ENCODE measurements around the gene SLC29A2. TPM values are rescaled to one million over a fixed set of nuclear protein-coding genes. Genes with fewer than 3 reads are reported as not detected.

SLC29A2 gene, protein sequence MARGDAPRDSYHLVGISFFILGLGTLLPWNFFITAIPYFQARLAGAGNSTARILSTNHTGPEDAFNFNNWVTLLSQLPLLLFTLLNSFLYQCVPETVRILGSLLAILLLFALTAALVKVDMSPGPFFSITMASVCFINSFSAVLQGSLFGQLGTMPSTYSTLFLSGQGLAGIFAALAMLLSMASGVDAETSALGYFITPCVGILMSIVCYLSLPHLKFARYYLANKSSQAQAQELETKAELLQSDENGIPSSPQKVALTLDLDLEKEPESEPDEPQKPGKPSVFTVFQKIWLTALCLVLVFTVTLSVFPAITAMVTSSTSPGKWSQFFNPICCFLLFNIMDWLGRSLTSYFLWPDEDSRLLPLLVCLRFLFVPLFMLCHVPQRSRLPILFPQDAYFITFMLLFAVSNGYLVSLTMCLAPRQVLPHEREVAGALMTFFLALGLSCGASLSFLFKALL
- 0.13 and 0.30 TPM in 2 replicates for total RNA-seq

DNA sequence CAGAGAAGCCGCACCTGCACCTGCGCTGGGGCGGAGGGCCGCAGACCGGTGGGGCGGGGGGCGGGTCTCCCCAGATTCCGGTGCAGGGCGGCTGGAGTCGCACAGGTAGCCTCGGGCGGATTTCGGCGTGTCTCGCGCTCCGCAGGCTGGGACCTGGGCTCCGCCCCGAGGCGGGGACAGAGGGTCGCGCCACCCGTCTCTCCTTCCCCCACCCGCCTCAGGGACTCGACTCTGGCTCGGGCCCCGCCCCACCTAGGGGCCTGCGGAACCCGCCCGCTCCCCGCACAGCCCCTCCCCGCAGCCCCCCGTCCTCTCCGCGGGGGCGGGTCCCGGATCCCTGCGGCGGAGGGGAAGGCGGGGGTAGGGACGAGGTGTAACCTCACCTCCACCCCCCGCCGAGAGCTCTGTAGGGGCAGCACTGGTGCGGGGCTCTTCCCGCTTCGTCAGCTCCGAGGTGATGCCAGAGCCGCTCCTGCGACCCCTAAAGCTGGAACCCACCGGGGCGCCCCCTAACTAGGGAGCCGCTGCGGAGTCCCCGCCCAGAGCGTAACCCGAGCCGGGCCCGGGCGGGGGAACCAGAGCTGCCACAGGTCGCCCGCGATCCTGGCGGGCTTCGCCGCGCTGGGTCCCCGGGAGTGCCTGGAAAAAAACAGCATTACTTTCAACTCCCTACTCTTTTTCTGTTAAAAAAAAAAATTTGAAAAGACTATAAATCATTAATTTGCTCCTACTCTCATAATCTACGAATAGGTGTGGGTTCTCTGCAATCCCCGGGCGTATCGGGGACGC, at the start of gene SLC29A2:
TSS of gene SLC29A2 (minus strand) at position 134 of the 789 bp plus-strand sequence. CDS start 169 bp downstream, outside the sequence.

DNA sequence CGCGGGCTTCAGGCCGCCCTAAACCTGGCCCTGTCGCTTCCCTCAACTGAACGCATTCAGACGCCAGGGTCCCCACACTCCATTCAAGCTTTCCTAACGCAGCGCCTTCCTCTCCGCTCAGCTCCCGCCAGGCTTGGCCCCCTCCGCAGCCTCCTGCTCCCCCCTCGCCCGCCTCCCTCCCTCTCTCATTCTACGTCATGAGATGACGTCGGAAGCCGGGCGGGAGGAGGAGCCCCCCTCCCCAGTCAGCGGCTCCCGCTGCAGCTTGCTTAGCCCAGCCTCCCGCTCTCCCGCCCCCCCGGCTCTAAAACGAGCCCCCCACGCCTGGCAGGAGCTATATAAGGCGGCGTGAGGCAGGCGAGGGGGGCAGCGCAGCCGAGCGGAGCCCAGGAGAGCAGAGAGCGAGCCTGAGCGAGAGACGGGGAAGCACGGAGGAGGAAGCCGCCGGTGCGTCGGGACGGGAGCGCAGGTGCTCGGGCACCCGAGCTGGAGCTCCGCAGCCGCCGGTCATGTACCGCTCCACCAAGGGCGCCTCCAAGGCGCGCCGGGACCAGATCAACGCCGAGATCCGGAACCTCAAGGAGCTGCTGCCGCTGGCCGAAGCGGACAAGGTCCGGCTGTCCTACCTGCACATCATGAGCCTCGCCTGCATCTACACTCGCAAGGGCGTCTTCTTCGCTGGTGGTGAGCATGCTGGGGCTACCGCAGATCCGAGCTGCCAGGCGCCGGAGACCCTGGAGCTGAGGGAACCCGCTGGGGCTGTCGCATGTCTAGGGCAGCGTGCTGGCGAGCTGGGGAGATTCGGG, 49.3 kb upstream of the SLC29A2 start, which contains the start of gene NPAS4:
TSS of gene NPAS4 (plus strand) at position 365 of the 806 bp plus-strand sequence. CDS start at position 510, 145 bp downstream.

GRCh38 chr11:66347425-66348276, 23.9 kb downstream of the SLC29A2 start, which contains the start of gene B4GAT1:
B4GAT1 (minus strand) TSS chr11:66347629; CDS start chr11:66347545, 84 bp downstream.

DNA sequence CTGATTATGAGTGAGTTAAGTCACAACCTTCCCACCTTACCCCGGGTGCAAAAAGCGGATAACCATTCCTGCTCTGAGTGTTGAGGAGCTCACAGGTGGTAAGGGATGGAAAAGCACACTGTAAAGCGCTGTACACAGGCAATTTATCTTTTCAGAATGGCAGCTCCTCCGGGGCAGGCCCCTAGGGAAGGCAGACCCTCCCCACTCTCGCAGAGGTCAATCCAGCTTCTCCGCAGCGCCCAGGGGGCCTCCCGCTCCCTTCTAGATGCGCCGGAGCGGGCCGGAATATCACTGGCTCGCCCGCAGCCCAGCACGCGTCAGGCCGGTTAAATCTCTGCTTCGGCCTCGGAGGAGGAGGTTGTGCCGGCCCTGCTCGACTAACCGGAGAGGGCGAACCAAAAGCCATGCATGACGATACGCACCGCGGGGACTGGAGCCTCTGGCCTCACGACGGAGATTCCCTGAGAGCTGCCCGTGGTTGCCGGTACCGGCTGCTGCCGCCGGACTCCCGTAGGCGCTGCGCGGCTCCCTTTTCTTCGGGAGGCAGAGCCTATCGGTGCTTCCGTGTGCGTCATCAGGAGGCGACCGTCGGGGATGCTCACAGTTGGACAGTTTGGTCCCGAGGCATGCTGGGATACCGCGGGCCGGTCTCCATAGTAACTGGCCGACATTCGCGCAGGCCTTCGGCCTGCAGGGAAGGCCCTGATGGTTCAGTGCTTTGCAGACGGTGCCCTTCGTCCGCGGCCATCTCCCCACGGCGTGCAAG, 26.8 kb downstream of the SLC29A2 start, which contains the start of gene BRMS1:
TSS of gene BRMS1 (minus strand) at position 555 of the 766 bp plus-strand sequence. CDS start 2,870 bp downstream, outside the sequence.

GRCh38 chr11:66336234-66337102, 35.1 kb downstream of the SLC29A2 start, which contains the start of gene RIN1:
RIN1 (minus strand) TSS chr11:66336434; CDS start chr11:66336402, 32 bp downstream.

GRCh38 chr11:66316849-66317251, 54.7 kb downstream of the SLC29A2 start, which contains the start of gene CD248:
CD248 (minus strand) TSS chr11:66317044; CDS start chr11:66317027, 17 bp downstream.

Other genes starting within 250 kb of the SLC29A2 start
- gene KLC2, start 114.1 kb downstream of the SLC29A2 start, total RNA-seq: 15.7 and 17.4 TPM in 2 replicates
- 170 and 183 TPM in 2 replicates for gene RAB1B, start 103.1 kb downstream of the SLC29A2 start, total RNA-seq
- not detected in 2 replicates for gene CNIH2, start 93.6 kb downstream of the SLC29A2 start, total RNA-seq
- 108 and 132 TPM in 2 replicates for gene YIF1A, start 82.6 kb downstream of the SLC29A2 start, total RNA-seq
- under 0.01 TPM in 1 of 2 replicates, not detected in the other for gene TMEM151A, start 79.9 kb downstream of the SLC29A2 start, total RNA-seq
- 0.07 and 0.25 TPM in 2 replicates for gene CD248, start 54.7 kb downstream of the SLC29A2 start, total RNA-seq
- 11.2 and 17.5 TPM in 2 replicates for gene RIN1, start 35.3 kb downstream of the SLC29A2 start, total RNA-seq
- gene BRMS1, start 26.7 kb downstream of the SLC29A2 start, total RNA-seq: 88.5 and 93.7 TPM in 2 replicates
- 23.2 and 23.9 TPM in 2 replicates for gene B4GAT1, start 24.1 kb downstream of the SLC29A2 start, total RNA-seq
- not detected in 2 replicates for gene NPAS4, start 49.3 kb upstream of the SLC29A2 start, total RNA-seq
- gene MRPL11, start 67.1 kb upstream of the SLC29A2 start, total RNA-seq: 88.5 and 94.8 TPM in 2 replicates
- gene PELI3, start 95.1 kb upstream of the SLC29A2 start, total RNA-seq: 3.9 and 6.1 TPM in 2 replicates
- 78.1 and 88.9 TPM in 2 replicates for gene DPP3, start 108.7 kb upstream of the SLC29A2 start, total RNA-seq
- 15.7 and 17.3 TPM in 2 replicates for gene BBS1, start 138.9 kb upstream of the SLC29A2 start, total RNA-seq
- gene ZDHHC24, start 174.3 kb upstream of the SLC29A2 start, total RNA-seq: 21.1 and 25.0 TPM in 2 replicates
- not detected in 2 replicates for gene ACTN3, start 175.1 kb upstream of the SLC29A2 start, total RNA-seq
- 7.4 and 8.3 TPM in 2 replicates for gene CTSF, start 196.8 kb upstream of the SLC29A2 start, total RNA-seq
- gene CCDC87, start 221.3 kb upstream of the SLC29A2 start, total RNA-seq: 0.05 TPM in 1 of 2 replicates, not detected in the other
- 14.0 and 23.7 TPM in 2 replicates for gene CCS, start 221.4 kb upstream of the SLC29A2 start, total RNA-seq
- 48.3 and 55.6 TPM in 2 replicates for gene RBM14, start 244.9 kb upstream of the SLC29A2 start, total RNA-seq

All from mammary microvascular endothelial cell (primary cell).